NOMO-1 treated with DMSO at 0.1 percent for 48 hours (cell line): ENCODE data around the gene MPC1L.
A peak's percentile ranks its signal among the peaks of the same experiment; 100 is the strongest.
"Not testable (repeated sequence)": the region's sequence is repeated elsewhere in the genome, so short reads cannot be mapped to it uniquely, and the experiment has no call there.

Experiments used
- DNase-seq: peaks from one replicate; lab custom pipeline; 2025; ENCODE audit not compliant: unreplicated experiment; lab: John Stamatoyannopoulos, UW

Gene MPC1L

GRCh38 chrX:40623139-40623536 is at the start of gene MPC1L:
TSS of gene MPC1L (plus strand) at chrX:40623428. CDS start at chrX:40623566, 138 bp downstream.
- DNase-seq, result no peak

DNA sequence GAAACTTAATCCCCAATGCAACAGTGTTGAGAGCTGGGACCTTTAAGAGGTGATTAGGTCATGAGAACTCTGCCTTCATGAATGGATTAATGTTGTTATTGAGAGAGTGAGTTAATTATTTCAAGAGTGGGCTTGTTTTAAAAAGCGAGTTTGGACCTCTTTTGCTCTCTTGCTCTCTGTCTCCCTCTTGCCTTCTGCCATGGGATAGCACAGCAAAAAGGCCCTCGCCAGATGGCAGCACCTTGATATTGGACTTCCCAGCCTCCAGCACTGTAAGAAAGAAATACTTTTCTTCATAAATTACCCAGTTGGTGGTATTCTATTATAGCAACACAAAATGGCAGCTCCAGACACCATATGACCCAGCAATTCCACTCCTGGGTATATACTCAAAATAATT is 49.5 kb upstream of the MPC1L start:
- DNase-seq, result no peak

GRCh38 chrX:40575411-40575810 is 47.8 kb upstream of the MPC1L start:
- not testable (repeated sequence) for DNase-seq

DNA sequence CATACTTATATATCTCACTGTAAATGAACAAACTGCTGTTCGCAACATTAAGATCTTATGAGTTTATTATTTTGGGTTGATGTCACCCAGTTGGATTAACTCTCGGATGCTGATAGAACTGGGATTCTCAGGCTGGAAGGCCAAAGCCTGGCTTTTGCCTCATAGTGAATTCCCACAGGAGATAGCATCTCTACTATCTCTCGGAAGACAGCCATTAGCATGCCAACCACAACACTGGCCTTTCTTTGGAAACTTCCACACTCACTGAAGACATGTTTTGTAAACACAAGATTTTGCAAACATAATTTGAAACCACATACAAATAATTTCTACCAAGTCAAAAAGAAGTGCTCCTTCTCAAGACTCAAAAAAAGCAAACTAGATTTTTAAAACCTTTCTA is 46.9 kb upstream of the MPC1L start:
- DNase-seq, result no peak

GRCh38 chrX:40578039-40578695 is 45.1 kb upstream of the MPC1L start:
- DNase-seq, result peak; percentile 45

GRCh38 chrX:40579141-40579540 is 44.1 kb upstream of the MPC1L start:
- DNase-seq, result peak; percentile 44

DNA sequence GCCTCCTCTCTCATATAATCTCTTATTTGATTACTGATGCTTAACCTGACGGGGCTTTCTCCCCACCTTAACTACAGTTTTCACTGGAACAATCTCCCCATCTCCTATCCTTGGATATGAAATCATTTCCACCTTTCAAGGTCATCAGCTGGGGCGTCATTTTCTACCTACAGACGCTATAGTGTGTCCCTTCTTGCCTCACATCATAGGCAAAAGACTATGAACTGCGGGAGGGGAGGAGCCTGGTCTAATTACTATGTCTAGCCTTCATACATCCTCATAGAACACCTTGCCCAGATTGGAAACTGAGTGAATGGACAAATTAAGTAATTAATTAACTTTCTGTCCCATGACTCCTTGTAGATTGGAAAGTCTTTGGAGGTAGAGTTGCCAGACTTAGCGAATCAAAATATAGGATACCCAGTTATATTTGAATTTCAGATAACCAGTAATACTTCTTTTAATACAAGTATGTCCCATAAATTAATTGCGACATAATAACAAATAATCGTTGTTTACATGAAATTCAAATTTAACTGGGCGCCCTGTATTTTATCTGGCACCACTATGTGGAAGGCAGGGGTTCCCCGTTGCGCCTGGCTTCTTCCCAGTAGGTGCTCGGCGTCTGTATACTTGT is 43.2 kb upstream of the MPC1L start:
- DNase-seq, result peak; percentile 13

GRCh38 chrX:40580537-40581335 is 42.5 kb upstream of the MPC1L start, which contains the start of gene ATP6AP2:
TSS of gene ATP6AP2 (plus strand) at chrX:40580970. CDS start at chrX:40581066, 96 bp downstream.
- peak; percentile 88 for DNase-seq

- DNase-seq, result peak; percentile 5
Measured at GRCh38 chrX:40581336-40581920, 41.8 kb upstream of the MPC1L start.

GRCh38 chrX:40582178-40582577 is 41.0 kb upstream of the MPC1L start:
- not testable (repeated sequence) for DNase-seq

DNA sequence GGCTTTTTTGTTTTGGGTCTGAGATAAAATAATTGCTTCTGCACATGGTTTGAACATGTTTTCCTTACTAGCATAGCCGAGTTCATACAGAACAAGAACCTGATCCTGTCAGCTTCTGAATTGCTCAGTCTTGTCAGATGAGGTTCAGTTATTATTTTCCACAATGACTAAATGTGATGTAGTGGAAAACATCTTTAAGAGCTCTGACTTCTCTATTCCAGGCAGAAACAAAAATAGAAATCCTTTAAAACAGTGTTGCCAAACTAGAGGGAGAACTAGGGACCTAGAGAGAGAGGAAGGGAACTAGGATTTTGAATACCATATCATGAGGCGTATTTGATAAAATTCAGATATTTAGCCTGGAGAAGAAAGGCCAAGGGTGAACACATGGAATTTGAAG is 40.4 kb upstream of the MPC1L start:
- DNase-seq, result no peak

DNA sequence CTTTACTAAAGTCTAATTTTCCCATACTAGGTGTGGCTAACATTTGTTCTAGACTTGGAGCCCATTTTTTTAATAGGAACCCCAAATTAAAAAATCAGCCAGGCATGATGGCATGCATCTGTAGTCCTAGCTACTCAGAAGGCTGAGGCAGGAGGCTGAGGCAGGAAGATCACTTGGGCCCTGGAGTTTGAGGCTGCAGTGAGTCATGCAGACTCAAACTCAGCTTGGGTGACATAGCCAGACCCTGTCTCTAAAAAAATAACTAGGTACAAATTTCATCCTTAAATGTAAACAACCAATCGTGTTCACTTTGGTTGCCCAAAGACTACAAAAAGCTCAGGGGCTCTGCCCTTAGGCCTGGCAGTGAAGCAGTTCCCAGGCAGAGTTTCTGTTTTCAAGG is 35.6 kb upstream of the MPC1L start:
- not testable (repeated sequence) for DNase-seq

GRCh38 chrX:40589616-40590321 is 33.5 kb upstream of the MPC1L start:
- DNase-seq, result not testable (repeated sequence)

- DNase-seq, result no peak
Measured at GRCh38 chrX:40603446-40603845, 19.8 kb upstream of the MPC1L start.

- no peak for DNase-seq
Measured at GRCh38 chrX:40607381-40607780, 15.8 kb upstream of the MPC1L start.

DNA sequence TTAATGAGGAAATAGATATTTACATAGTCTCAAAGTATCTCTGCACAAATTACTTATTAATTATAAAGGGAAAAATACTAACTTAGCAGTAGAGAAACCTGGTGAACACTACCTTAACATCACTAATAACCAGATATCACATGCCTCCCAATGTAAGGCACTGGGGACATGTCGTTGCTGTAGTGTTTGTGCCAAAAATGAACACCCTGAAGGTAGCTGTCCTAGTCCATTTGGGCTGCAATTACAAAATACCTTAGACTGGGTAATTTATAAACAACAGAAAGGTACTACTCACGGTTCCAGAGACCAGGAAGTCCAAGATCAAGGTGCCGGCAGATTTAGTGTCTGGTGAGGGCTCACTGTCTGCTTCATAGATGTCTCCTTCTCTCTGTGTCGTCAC is 10.7 kb upstream of the MPC1L start:
- DNase-seq, result no peak

DNA sequence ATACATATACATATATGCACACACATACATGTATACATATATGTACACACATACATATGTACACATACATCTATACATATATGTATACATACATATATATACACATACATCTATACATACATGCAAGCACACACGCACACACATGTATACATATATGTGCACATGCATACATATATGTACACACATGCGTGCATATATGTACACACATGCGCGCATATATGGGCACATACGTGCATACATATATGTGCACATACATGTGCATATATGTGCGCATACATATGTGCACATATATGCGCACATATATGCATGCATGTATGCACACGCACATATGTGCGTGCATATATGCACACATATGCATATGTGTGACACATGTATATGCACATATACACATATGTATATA is 7.3 kb upstream of the MPC1L start:
- DNase-seq, result no peak

DNA sequence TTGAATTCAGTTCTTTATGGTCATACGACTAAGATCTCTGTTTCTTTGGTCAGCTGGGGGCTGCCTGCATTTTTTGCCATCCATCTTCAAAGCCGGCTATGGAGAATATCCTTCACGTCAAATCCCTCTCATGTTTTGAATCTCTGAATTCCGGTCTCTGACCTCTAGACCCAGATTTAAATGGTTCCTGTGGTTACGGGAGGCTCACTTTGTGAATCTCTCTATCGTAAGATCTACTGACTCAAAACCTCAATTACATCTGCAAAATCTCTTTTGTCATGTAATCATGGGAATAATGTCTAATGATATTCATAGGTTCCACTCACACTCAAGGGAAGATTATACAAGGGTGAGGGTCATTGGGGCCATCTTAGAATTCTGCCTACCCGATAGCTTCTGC is 5.7 kb upstream of the MPC1L start:
- DNase-seq, result no peak

- no peak for DNase-seq
Measured at GRCh38 chrX:40622479-40623138, 619 bp upstream of the MPC1L start.

GRCh38 chrX:40623665-40624064 is 437 bp downstream of the MPC1L start:
- DNase-seq, result no peak
